Measurements from ENCODE around the gene MESD. TPM values are rescaled to one million over a fixed set of nuclear protein-coding genes. Genes with fewer than 3 reads are reported as not detected.

Gene MESD
- total RNA-seq, 1 experiment from 2014 or later = 21.2 TPM

GRCh38 chr15:80977627-80978036 lies 12.0 kb downstream of the MESD start:
- CTCF ChIA-PET = no interaction called here
- POLR2A ChIA-PET (ENCODE audit: unreplicated experiment) = no interaction called here
- H4K20me1 ChIP-seq (ENCODE audit: low read length) = no peaks in the 10 kb centered on the region

GRCh38 chr15:80976851-80977250 lies 12.8 kb downstream of the MESD start:
- ChIA-PET CTCF (no interaction called here), POLR2A (ENCODE audit: unreplicated experiment) (no interaction called here)
- H3K4me3 ChIP-seq (ENCODE audit: low read length) = no peak overlapping the region
- no peaks in the 10 kb centered on the region for H3F3A ChIP-seq (ENCODE audit: low read length, unreplicated experiment)
- TF ChIP-seq EZH2phosphoT487 (IDR thresholded peaks at IDR 0.05; ENCODE audit: borderline replicate concordance, low read length) (no peak), EZH2 (IDR thresholded peaks at IDR 0.05; ENCODE audit: low read length, unreplicated experiment) (no peak), CTCF (conservative IDR thresholded peaks at IDR 0.05; ENCODE audit: low read depth, low read length) (no peak)
- no peak overlapping the region for H3K27ac ChIP-seq (ENCODE audit: low read length)
- no peak overlapping the region for H3K9ac ChIP-seq (ENCODE audit: low read length)
- H3K4me2 ChIP-seq (ENCODE audit: low read length) = no peak overlapping the region
- no peaks in the 10 kb centered on the region for H3K9me3 ChIP-seq (ENCODE audit: low read length)
- H3K79me2 ChIP-seq (ENCODE audit: low read length) = peaks cover 41% of the 10 kb centered on the region
- intact Hi-C loops (cut with micrococcal nuclease) = loop anchor here (10.0 kb wide), 2 partner anchors 62 to 382 kb away; no protein-coding TSS in a partner anchor
- ATAC-seq (no peak), DNase-seq (no peak)
- peaks cover 22% of the 10 kb centered on the region; the same call in 1 of the 2 replicates for H3K36me3 ChIP-seq (ENCODE audit: low read depth, low read length)
- no TSS peak for BruUV-seq (replicated peaks)
- peaks cover 9% of the 10 kb centered on the region; the same call in 1 of the 2 replicates for H3K4me1 ChIP-seq (ENCODE audit: insufficient read depth, low read length)
- no peak overlapping the region for H2AFZ ChIP-seq (ENCODE audit: low read length)
- no peaks in the 10 kb centered on the region for H3K9me2 ChIP-seq (replicated peaks; ENCODE audit: low read length)
- H3K27me3 ChIP-seq (ENCODE audit: low read length) = no peaks in the 10 kb centered on the region
- H4K20me1 ChIP-seq (ENCODE audit: low read length) = no peaks in the 10 kb centered on the region

More at GRCh38 chr15:80977627-80978036, 12.0 kb downstream of the MESD start:
- H2AFZ ChIP-seq (ENCODE audit: low read length) = no peak overlapping the region
- H3K9me3 ChIP-seq (ENCODE audit: low read length) = no peaks in the 10 kb centered on the region
- no peak for TF ChIP-seq EZH2phosphoT487 (IDR thresholded peaks at IDR 0.05; ENCODE audit: borderline replicate concordance, low read length)
- no peak for TF ChIP-seq EZH2 (IDR thresholded peaks at IDR 0.05; ENCODE audit: low read length, unreplicated experiment)
- peak; percentile 70 for TF ChIP-seq CTCF (conservative IDR thresholded peaks at IDR 0.05; ENCODE audit: low read depth, low read length)
- no peaks in the 10 kb centered on the region for H3K9me2 ChIP-seq (replicated peaks; ENCODE audit: low read length)
- BruUV-seq (replicated peaks) = no TSS peak
- peaks cover 48% of the 10 kb centered on the region for H3K79me2 ChIP-seq (ENCODE audit: low read length)
- no peak overlapping the region for H3K9ac ChIP-seq (ENCODE audit: low read length)
- intact Hi-C loops (cut with micrococcal nuclease) = loop anchor here (10.0 kb wide), 2 partner anchors 63 to 383 kb away; no protein-coding TSS in a partner anchor
- H3K4me3 ChIP-seq (ENCODE audit: low read length) = no peak overlapping the region
- peaks cover 22% of the 10 kb centered on the region; the same call in 1 of the 2 replicates for H3K36me3 ChIP-seq (ENCODE audit: low read depth, low read length)
- no peaks in the 10 kb centered on the region for H3K27me3 ChIP-seq (ENCODE audit: low read length)
- no peak overlapping the region for H3K27ac ChIP-seq (ENCODE audit: low read length)
- peak; percentile 43 for DNase-seq
- peaks cover 9% of the 10 kb centered on the region; the same call in 1 of the 2 replicates for H3K4me1 ChIP-seq (ENCODE audit: insufficient read depth, low read length)
- ATAC-seq = peak; percentile 60
- H3K4me2 ChIP-seq (ENCODE audit: low read length) = no peak overlapping the region
- no peaks in the 10 kb centered on the region for H3F3A ChIP-seq (ENCODE audit: low read length, unreplicated experiment)

GRCh38 chr15:80974914-80975313 lies 14.7 kb downstream of the MESD start:
- no TSS peak for BruUV-seq (replicated peaks)
- Histone ChIP-seq H3K4me3 (ENCODE audit: low read length) (no peak overlapping the region), H3F3A (ENCODE audit: low read length, unreplicated experiment) (no peaks in the 10 kb centered on the region), H2AFZ (ENCODE audit: low read length) (no peak overlapping the region), H3K36me3 (ENCODE audit: low read depth, low read length) (peaks cover 16% of the 10 kb centered on the region; the same call in 1 of the 2 replicates), H3K4me1 (ENCODE audit: insufficient read depth, low read length) (peaks cover 23% of the 10 kb centered on the region), H3K79me2 (ENCODE audit: low read length) (peaks cover 41% of the 10 kb centered on the region), H3K9me3 (ENCODE audit: low read length) (no peaks in the 10 kb centered on the region), H3K27ac (ENCODE audit: low read length) (no peak overlapping the region), H3K9ac (ENCODE audit: low read length) (no peak overlapping the region), H3K4me2 (ENCODE audit: low read length) (no peak overlapping the region), H4K20me1 (ENCODE audit: low read length) (no peaks in the 10 kb centered on the region), H3K9me2 (replicated peaks; ENCODE audit: low read length) (no peaks in the 10 kb centered on the region), H3K27me3 (ENCODE audit: low read length) (no peaks in the 10 kb centered on the region)
- ChIA-PET CTCF (no interaction called here), POLR2A (ENCODE audit: unreplicated experiment) (no interaction called here)
- ATAC-seq (no peak), DNase-seq (no peak)
- TF ChIP-seq CTCF (conservative IDR thresholded peaks at IDR 0.05; ENCODE audit: low read depth, low read length) (no peak), EZH2phosphoT487 (IDR thresholded peaks at IDR 0.05; ENCODE audit: borderline replicate concordance, low read length) (no peak), EZH2 (IDR thresholded peaks at IDR 0.05; ENCODE audit: low read length, unreplicated experiment) (no peak)
- intact Hi-C loops (cut with micrococcal nuclease) = loop anchor here (5.0 to 10.0 kb wide), 4 partner anchors 60 to 408 kb away; no protein-coding TSS in a partner anchor

All from PC-3 (cell line).